Panc1 (cell line): ENCODE data around the gene C16orf74.

Experiments used
- POLR2AphosphoS5 ChIP-seq: IDR thresholded peaks from 2 replicates; pipeline ENCODE4 v1.6.1; 2012; ENCODE audit warnings: mild to moderate bottlenecking, low read depth, low read length, moderate library complexity
- SIN3A ChIP-seq: IDR thresholded peaks from 2 replicates; pipeline ENCODE4 v1.6.1; 2012; ENCODE audit warnings: low read depth, mild to moderate bottlenecking, low read length, moderate library complexity, borderline replicate concordance; ENCODE audit not compliant: insufficient read depth
- TCF7L2 ChIP-seq: IDR thresholded peaks from 2 replicates; pipeline ENCODE4 v1.6.1; 2011; ENCODE audit warnings: mild to moderate bottlenecking, low read depth, low read length, inconsistent platforms
- TF ChIP-seq, protein P1 (sequence below): fragments of 450-650 bp; IDR thresholded peaks from 2 replicates; pipeline ENCODE4 v1.5.1; 2017; ENCODE audit warnings: mild to moderate bottlenecking
- TF ChIP-seq, protein P2 (sequence below), 2 experiments: IDR thresholded peaks; 2 replicates each; pipeline ENCODE4 v1.6.1; 2011 to 2012; ENCODE audit warnings: low read depth in 2 of 2, control low read depth in 1 of 2, low read length in 1 of 2, mild to moderate bottlenecking in 1 of 2, moderate library complexity in 1 of 2; ENCODE audit not compliant: insufficient read depth in 1 of 2

DNA sequence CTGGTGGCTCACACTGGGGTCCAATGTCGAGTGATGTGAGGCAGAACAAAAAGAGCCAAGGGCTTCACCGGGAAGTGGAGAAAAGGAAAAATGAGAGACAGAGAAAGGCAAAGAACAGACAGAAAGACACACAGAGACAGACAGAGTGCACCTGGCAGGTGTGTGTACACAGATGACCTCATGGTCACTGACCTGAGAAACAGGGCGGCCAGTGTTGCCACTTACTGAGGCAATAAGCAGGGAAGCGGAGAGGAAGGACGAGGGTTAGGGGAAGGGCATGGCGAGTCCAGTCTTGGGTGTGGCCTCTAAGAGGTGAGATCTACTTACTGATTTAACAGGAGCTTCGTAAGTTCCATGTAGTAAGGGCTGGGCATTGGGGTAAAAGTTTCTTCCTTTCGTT, 69.6 kb downstream of the C16orf74 start:
- TF ChIP-seq POLR2AphosphoS5 (no peak), SIN3A (no peak), TCF7L2 (no peak)
- TF ChIP-seq, protein P1, sequence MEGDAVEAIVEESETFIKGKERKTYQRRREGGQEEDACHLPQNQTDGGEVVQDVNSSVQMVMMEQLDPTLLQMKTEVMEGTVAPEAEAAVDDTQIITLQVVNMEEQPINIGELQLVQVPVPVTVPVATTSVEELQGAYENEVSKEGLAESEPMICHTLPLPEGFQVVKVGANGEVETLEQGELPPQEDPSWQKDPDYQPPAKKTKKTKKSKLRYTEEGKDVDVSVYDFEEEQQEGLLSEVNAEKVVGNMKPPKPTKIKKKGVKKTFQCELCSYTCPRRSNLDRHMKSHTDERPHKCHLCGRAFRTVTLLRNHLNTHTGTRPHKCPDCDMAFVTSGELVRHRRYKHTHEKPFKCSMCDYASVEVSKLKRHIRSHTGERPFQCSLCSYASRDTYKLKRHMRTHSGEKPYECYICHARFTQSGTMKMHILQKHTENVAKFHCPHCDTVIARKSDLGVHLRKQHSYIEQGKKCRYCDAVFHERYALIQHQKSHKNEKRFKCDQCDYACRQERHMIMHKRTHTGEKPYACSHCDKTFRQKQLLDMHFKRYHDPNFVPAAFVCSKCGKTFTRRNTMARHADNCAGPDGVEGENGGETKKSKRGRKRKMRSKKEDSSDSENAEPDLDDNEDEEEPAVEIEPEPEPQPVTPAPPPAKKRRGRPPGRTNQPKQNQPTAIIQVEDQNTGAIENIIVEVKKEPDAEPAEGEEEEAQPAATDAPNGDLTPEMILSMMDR = no peak
- TF ChIP-seq, protein P2, sequence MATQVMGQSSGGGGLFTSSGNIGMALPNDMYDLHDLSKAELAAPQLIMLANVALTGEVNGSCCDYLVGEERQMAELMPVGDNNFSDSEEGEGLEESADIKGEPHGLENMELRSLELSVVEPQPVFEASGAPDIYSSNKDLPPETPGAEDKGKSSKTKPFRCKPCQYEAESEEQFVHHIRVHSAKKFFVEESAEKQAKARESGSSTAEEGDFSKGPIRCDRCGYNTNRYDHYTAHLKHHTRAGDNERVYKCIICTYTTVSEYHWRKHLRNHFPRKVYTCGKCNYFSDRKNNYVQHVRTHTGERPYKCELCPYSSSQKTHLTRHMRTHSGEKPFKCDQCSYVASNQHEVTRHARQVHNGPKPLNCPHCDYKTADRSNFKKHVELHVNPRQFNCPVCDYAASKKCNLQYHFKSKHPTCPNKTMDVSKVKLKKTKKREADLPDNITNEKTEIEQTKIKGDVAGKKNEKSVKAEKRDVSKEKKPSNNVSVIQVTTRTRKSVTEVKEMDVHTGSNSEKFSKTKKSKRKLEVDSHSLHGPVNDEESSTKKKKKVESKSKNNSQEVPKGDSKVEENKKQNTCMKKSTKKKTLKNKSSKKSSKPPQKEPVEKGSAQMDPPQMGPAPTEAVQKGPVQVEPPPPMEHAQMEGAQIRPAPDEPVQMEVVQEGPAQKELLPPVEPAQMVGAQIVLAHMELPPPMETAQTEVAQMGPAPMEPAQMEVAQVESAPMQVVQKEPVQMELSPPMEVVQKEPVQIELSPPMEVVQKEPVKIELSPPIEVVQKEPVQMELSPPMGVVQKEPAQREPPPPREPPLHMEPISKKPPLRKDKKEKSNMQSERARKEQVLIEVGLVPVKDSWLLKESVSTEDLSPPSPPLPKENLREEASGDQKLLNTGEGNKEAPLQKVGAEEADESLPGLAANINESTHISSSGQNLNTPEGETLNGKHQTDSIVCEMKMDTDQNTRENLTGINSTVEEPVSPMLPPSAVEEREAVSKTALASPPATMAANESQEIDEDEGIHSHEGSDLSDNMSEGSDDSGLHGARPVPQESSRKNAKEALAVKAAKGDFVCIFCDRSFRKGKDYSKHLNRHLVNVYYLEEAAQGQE (IDR thresholded peaks at IDR 0.05; ENCODE audit: insufficient read depth in 1 of 2, low read depth in 2 of 2, low read length in 1 of 2) = no peak
